Fibroblast of skin of left quadriceps (primary cell): Measurements from ENCODE around the gene ARHGAP31.

Experiments used
- DNase-seq, 2 experiments: peaks; one replicate each; pipeline ENCODE4 v3.0.0-alpha.2; 2013; ENCODE audit warnings: low read depth in 2 of 2

Gene ARHGAP31

GRCh38 chr3:119395923-119396358, 101.8 kb downstream of the ARHGAP31 start:
- no peak for DNase-seq

- no peak for DNase-seq
Measured at GRCh38 chr3:119396870-119397269, 102.7 kb downstream of the ARHGAP31 start.

- no peak for DNase-seq
Measured at GRCh38 chr3:119400466-119400865, 106.3 kb downstream of the ARHGAP31 start.

GRCh38 chr3:119401069-119401468, 106.9 kb downstream of the ARHGAP31 start:
- no peak for DNase-seq

GRCh38 chr3:119401503-119402440, 107.6 kb downstream of the ARHGAP31 start:
- no peak for DNase-seq

- DNase-seq: no peak
Measured at GRCh38 chr3:119402791-119403190, 108.6 kb downstream of the ARHGAP31 start.

GRCh38 chr3:119403201-119403600, 109.0 kb downstream of the ARHGAP31 start:
- DNase-seq: no peak

- no peak for DNase-seq
Measured at GRCh38 chr3:119405315-119405714, 111.1 kb downstream of the ARHGAP31 start.

GRCh38 chr3:119408243-119408950, 114.2 kb downstream of the ARHGAP31 start:
- no peak for DNase-seq

- DNase-seq: no peak
Measured at GRCh38 chr3:119409844-119410243, 115.7 kb downstream of the ARHGAP31 start.

- no peak for DNase-seq
Measured at GRCh38 chr3:119413603-119414280, 119.6 kb downstream of the ARHGAP31 start.

GRCh38 chr3:119416873-119417272, 122.7 kb downstream of the ARHGAP31 start:
- no peak for DNase-seq

- no peak for DNase-seq
Measured at GRCh38 chr3:119417771-119418512, 123.8 kb downstream of the ARHGAP31 start.

- DNase-seq: no peak
Measured at GRCh38 chr3:119418641-119419040, 124.5 kb downstream of the ARHGAP31 start.

GRCh38 chr3:119420196-119420595, 126.0 kb downstream of the ARHGAP31 start:
- no peak for DNase-seq

- DNase-seq: no peak
Measured at GRCh38 chr3:119427669-119428068, 133.5 kb downstream of the ARHGAP31 start.

GRCh38 chr3:119428538-119428937, 134.4 kb downstream of the ARHGAP31 start:
- no peak for DNase-seq

GRCh38 chr3:119433613-119434325, 139.6 kb downstream of the ARHGAP31 start:
- DNase-seq: no peak

- no peak for DNase-seq
Measured at GRCh38 chr3:119434703-119435102, 140.5 kb downstream of the ARHGAP31 start.

GRCh38 chr3:119436977-119437376, 142.8 kb downstream of the ARHGAP31 start:
- DNase-seq: no peak
